ENCODE data around the gene SLC4A9.

The SLC4A9 gene

DNA sequence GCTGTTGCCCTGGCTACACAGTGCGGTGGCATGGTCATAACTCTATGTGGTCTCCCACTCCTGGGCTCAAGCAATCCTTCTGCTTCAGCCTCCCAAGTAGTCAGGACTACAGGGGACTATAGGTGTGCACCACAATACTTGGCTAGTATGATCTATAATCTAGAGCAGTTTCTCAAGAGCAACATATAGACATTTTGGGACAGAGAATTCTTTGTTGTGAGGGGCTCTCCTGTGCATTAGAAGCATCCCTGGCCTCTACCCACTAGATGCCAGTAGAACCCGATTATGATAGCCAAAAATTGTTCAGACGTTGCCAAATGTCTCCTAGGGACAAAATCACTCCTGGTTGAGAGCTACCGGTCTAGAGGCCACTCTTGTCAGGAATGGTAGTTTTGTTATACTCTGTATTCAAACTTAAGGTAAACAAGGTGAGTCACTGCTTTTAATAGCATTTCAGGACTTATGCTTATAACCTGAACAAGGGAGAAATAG lies 48.8 kb downstream of the SLC4A9 start:
- TF ChIP-seq, protein P1, sequence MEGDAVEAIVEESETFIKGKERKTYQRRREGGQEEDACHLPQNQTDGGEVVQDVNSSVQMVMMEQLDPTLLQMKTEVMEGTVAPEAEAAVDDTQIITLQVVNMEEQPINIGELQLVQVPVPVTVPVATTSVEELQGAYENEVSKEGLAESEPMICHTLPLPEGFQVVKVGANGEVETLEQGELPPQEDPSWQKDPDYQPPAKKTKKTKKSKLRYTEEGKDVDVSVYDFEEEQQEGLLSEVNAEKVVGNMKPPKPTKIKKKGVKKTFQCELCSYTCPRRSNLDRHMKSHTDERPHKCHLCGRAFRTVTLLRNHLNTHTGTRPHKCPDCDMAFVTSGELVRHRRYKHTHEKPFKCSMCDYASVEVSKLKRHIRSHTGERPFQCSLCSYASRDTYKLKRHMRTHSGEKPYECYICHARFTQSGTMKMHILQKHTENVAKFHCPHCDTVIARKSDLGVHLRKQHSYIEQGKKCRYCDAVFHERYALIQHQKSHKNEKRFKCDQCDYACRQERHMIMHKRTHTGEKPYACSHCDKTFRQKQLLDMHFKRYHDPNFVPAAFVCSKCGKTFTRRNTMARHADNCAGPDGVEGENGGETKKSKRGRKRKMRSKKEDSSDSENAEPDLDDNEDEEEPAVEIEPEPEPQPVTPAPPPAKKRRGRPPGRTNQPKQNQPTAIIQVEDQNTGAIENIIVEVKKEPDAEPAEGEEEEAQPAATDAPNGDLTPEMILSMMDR (IDR thresholded peaks at IDR 0.05; ENCODE audit: poor library complexity, severe bottlenecking), result peak; percentile 13
- Histone ChIP-seq H3K9me3 (ENCODE audit: severe bottlenecking) (no peaks in the 10 kb centered on the region), H3K36me3 (ENCODE audit: low read depth) (peaks cover 37% of the 10 kb centered on the region), H3K27me3 (ENCODE audit: insufficient read depth, poor library complexity, severe bottlenecking) (no peaks in the 10 kb centered on the region), H3K4me3 (ENCODE audit: severe bottlenecking) (no peak overlapping the region), H3K4me1 (ENCODE audit: insufficient read depth, poor library complexity, severe bottlenecking) (peaks cover 14% of the 10 kb centered on the region), H3K27ac (ENCODE audit: poor library complexity, severe bottlenecking) (peak overlapping the region; percentile 7)
- ATAC-seq (ENCODE audit: low read depth), result peak; percentile 92
- no peak for DNase-seq (ENCODE audit: low spot score)

DNA sequence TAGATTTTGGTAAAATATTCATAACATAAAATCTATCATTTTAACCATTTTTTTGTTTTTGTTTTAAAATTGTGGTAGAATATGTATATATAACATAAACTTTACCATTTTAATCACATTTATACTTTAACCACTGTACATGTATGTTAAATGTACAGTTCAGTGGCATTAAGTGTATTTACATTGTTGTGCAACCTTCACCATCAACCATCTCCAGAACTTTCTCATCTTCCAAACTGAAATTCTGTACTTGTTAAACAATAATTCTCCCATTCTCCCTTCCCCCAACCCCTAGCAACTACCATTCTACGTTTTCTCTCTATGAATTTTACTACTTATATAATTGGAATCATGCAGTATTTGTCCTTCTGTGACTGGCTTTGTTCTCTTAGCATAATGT lies 53.2 kb downstream of the SLC4A9 start:
- TF ChIP-seq, protein P1 (IDR thresholded peaks at IDR 0.05; ENCODE audit: poor library complexity, severe bottlenecking), result no peak
- no peak for ATAC-seq (ENCODE audit: low read depth)

GRCh38 chr5:140417235-140417634 lies 57.2 kb downstream of the SLC4A9 start:
- ATAC-seq (ENCODE audit: low read depth) (no peak), DNase-seq (ENCODE audit: low spot score) (no peak)
- Histone ChIP-seq H3K9me3 (ENCODE audit: severe bottlenecking) (no peaks in the 10 kb centered on the region), H3K4me3 (ENCODE audit: severe bottlenecking) (no peak overlapping the region), H3K4me1 (ENCODE audit: insufficient read depth, poor library complexity, severe bottlenecking) (no peaks in the 10 kb centered on the region), H3K36me3 (ENCODE audit: low read depth) (peaks cover 27% of the 10 kb centered on the region; the same call in 1 of the 2 replicates), H3K27me3 (ENCODE audit: insufficient read depth, poor library complexity, severe bottlenecking) (no peaks in the 10 kb centered on the region), H3K27ac (ENCODE audit: poor library complexity, severe bottlenecking) (no peak overlapping the region)
- TF ChIP-seq, protein P1 (IDR thresholded peaks at IDR 0.05; ENCODE audit: poor library complexity, severe bottlenecking), result no peak

More for the DNA sequence above, 53.2 kb downstream of the SLC4A9 start:
- Histone ChIP-seq H3K27me3 (ENCODE audit: insufficient read depth, poor library complexity, severe bottlenecking) (no peaks in the 10 kb centered on the region), H3K4me1 (ENCODE audit: insufficient read depth, poor library complexity, severe bottlenecking) (peaks cover 10% of the 10 kb centered on the region), H3K4me3 (ENCODE audit: severe bottlenecking) (no peak overlapping the region), H3K9me3 (ENCODE audit: severe bottlenecking) (no peaks in the 10 kb centered on the region), H3K36me3 (ENCODE audit: low read depth) (peaks cover 43% of the 10 kb centered on the region), H3K27ac (ENCODE audit: poor library complexity, severe bottlenecking) (no peak overlapping the region)
- no peak for DNase-seq (ENCODE audit: low spot score)

DNA sequence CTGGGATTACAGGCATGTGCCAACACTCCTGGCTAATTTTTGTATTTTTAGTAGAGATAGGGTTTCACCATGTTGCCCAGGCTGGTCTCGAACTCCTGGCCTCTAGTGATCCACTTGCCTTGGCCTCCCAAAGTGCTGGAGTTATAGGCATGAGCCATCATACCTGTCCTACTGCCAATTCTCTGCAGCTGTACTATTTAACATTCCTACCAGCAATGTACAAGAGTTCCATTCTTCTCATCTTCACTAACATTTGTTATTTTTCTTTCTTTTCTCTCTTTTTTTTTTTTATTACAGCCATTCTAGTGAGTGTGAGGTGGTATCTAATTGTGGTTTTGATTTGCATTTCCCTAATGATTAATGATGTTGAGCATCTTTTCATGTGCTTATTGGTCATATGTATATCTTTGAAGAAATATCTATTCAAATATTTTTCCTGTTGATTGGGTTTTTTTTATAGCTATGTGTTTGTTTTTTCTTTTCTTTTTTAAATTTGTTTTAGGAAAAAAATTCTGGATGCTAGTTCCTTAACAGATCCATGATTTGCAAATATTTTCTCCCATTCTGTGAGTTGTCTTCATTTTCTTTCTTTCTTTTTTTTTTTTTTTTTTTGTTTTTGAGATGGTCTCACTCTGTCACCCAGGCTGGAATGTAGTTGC lies 59.0 kb downstream of the SLC4A9 start:
- H3K27ac ChIP-seq (ENCODE audit: poor library complexity, severe bottlenecking), result no peak overlapping the region
- DNase-seq (ENCODE audit: low spot score) (no peak), ATAC-seq (ENCODE audit: low read depth) (no peak)
- no peaks in the 10 kb centered on the region for H3K9me3 ChIP-seq (ENCODE audit: severe bottlenecking)
- no peaks in the 10 kb centered on the region for H3K4me1 ChIP-seq (ENCODE audit: insufficient read depth, poor library complexity, severe bottlenecking)
- TF ChIP-seq, protein P1 (IDR thresholded peaks at IDR 0.05; ENCODE audit: poor library complexity, severe bottlenecking), result no peak
- H3K4me3 ChIP-seq (ENCODE audit: severe bottlenecking), result no peak overlapping the region
- peaks cover 20% of the 10 kb centered on the region; the same call in 1 of the 2 replicates for H3K36me3 ChIP-seq (ENCODE audit: low read depth)
- no peaks in the 10 kb centered on the region for H3K27me3 ChIP-seq (ENCODE audit: insufficient read depth, poor library complexity, severe bottlenecking)

DNA sequence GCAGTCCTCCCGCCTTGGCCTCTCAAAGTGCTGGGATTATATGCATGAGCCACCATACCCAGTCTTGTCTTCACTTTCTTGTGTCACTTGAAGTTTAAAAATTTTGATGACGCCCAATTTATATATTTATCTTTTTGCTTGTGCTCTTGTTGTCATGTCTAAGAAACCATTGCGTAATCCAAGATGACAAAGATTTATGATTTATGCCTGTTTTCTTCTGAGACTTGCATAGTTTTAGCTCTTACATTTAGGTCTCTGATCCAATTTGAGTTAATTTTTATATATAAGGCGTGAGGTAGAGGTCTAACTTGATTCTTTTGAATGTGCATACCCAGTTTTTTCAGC lies 60.2 kb downstream of the SLC4A9 start:
- peaks cover 17% of the 10 kb centered on the region for H3K36me3 ChIP-seq (ENCODE audit: low read depth)
- TF ChIP-seq, protein P1 (IDR thresholded peaks at IDR 0.05; ENCODE audit: poor library complexity, severe bottlenecking), result no peak
- no peaks in the 10 kb centered on the region for H3K9me3 ChIP-seq (ENCODE audit: severe bottlenecking)
- no peaks in the 10 kb centered on the region for H3K27me3 ChIP-seq (ENCODE audit: insufficient read depth, poor library complexity, severe bottlenecking)
- H3K27ac ChIP-seq (ENCODE audit: poor library complexity, severe bottlenecking), result no peak overlapping the region
- H3K4me3 ChIP-seq (ENCODE audit: severe bottlenecking), result no peak overlapping the region
- H3K4me1 ChIP-seq (ENCODE audit: insufficient read depth, poor library complexity, severe bottlenecking), result no peaks in the 10 kb centered on the region
- no peak for ATAC-seq (ENCODE audit: low read depth)
- no peak for DNase-seq (ENCODE audit: low spot score)
